ENCODE data around the gene MAPK8. TPM values are rescaled to one million over a fixed set of nuclear protein-coding genes. Genes with fewer than 3 reads are reported as not detected.

The MAPK8 gene
- total RNA-seq, 1 experiment from 2014 or later = 67.5 TPM

- Histone ChIP-seq H3K9me2 (ENCODE audit: insufficient read depth) (no peaks in the 10 kb centered on the region), H3F3A (ENCODE audit: insufficient read depth, low read depth) (no peaks in the 10 kb centered on the region), H4K20me1 (ENCODE audit: insufficient read depth) (no peaks in the 10 kb centered on the region), H3K36me3 (ENCODE audit: low read depth) (no peaks in the 10 kb centered on the region), H3K79me2 (ENCODE audit: low read depth) (no peaks in the 10 kb centered on the region), H3K4me2 (no peak overlapping the region), H3K27ac (no peak overlapping the region), H3K27me3 (ENCODE audit: insufficient read depth, low read depth) (no peaks in the 10 kb centered on the region), H2AFZ (no peak overlapping the region), H3K9me3 (ENCODE audit: insufficient read depth, low read depth) (no peaks in the 10 kb centered on the region), H3K4me1 (replicated peaks; ENCODE audit: insufficient read depth) (no peaks in the 10 kb centered on the region), H3K4me3 (no peak overlapping the region)
- ChIA-PET POLR2A (ENCODE audit: unreplicated experiment) (no interaction called here), CTCF (no interaction called here)
- no peak for DNase-seq
- no TSS peak for BruUV-seq (replicated peaks)
- TF ChIP-seq CTCF (conservative IDR thresholded peaks at IDR 0.05) = no peak
- no peak for TF ChIP-seq EZH2 (IDR thresholded peaks at IDR 0.05; ENCODE audit: low read depth)
- intact Hi-C loops (cut with micrococcal nuclease; ENCODE audit: unreplicated experiment) = no loop called here
Measured at GRCh38 chr10:48442809-48443177, 136.3 kb downstream of the MAPK8 start.

GRCh38 chr10:48444266-48444665 lies 137.8 kb downstream of the MAPK8 start:
- Histone ChIP-seq H3K9me3 (ENCODE audit: insufficient read depth, low read depth) (no peaks in the 10 kb centered on the region), H3K9me2 (ENCODE audit: insufficient read depth) (no peaks in the 10 kb centered on the region), H3K36me3 (ENCODE audit: low read depth) (no peaks in the 10 kb centered on the region), H3K79me2 (ENCODE audit: low read depth) (no peaks in the 10 kb centered on the region), H3K4me2 (no peak overlapping the region), H4K20me1 (ENCODE audit: insufficient read depth) (no peaks in the 10 kb centered on the region), H3K4me1 (replicated peaks; ENCODE audit: insufficient read depth) (no peaks in the 10 kb centered on the region), H3K4me3 (no peak overlapping the region), H3K27ac (no peak overlapping the region), H2AFZ (no peak overlapping the region), H3F3A (ENCODE audit: insufficient read depth, low read depth) (no peaks in the 10 kb centered on the region), H3K27me3 (ENCODE audit: insufficient read depth, low read depth) (no peaks in the 10 kb centered on the region)
- no TSS peak for BruUV-seq (replicated peaks)
- DNase-seq = no peak
- TF ChIP-seq EZH2 (IDR thresholded peaks at IDR 0.05; ENCODE audit: low read depth) (no peak), CTCF (conservative IDR thresholded peaks at IDR 0.05) (peak; percentile 52; the same call in 1 of the 2 replicates)
- intact Hi-C loops (cut with micrococcal nuclease; ENCODE audit: unreplicated experiment) = no loop called here
- POLR2A ChIA-PET (ENCODE audit: unreplicated experiment) = interaction anchor here (0.6 kb wide), 2 partner anchors 53 to 173 kb away, joined by 3 to 6 read pairs; no protein-coding TSS in a partner anchor
- CTCF ChIA-PET = interaction anchor here (1.3 to 2.3 kb wide), 4 partner anchors 50 to 212 kb away, joined by 4 to 33 read pairs (median 8); no protein-coding TSS in a partner anchor

- Histone ChIP-seq H3K9me3 (ENCODE audit: insufficient read depth, low read depth) (no peaks in the 10 kb centered on the region), H3K4me1 (replicated peaks; ENCODE audit: insufficient read depth) (no peaks in the 10 kb centered on the region), H3K4me2 (no peak overlapping the region), H2AFZ (no peak overlapping the region), H3K27me3 (ENCODE audit: insufficient read depth, low read depth) (no peaks in the 10 kb centered on the region), H3K9me2 (ENCODE audit: insufficient read depth) (no peaks in the 10 kb centered on the region), H3F3A (ENCODE audit: insufficient read depth, low read depth) (no peaks in the 10 kb centered on the region), H4K20me1 (ENCODE audit: insufficient read depth) (no peaks in the 10 kb centered on the region), H3K4me3 (no peak overlapping the region), H3K79me2 (ENCODE audit: low read depth) (no peaks in the 10 kb centered on the region), H3K27ac (no peak overlapping the region), H3K36me3 (ENCODE audit: low read depth) (no peaks in the 10 kb centered on the region)
- DNase-seq = peak; percentile 43 to 86
- TF ChIP-seq EZH2 (IDR thresholded peaks at IDR 0.05; ENCODE audit: low read depth) (no peak), CTCF (conservative IDR thresholded peaks at IDR 0.05) (no peak; the same call in 1 of the 2 replicates)
- BruUV-seq (replicated peaks) = no TSS peak
- ChIA-PET CTCF (interaction anchor here (1.3 to 2.3 kb wide), 4 partner anchors 49 to 211 kb away, joined by 4 to 33 read pairs (median 8); no protein-coding TSS in a partner anchor), POLR2A (ENCODE audit: unreplicated experiment) (interaction anchor here (0.5 to 0.6 kb wide), 4 partner anchors 54 to 174 kb away, joined by 3 to 6 read pairs (median 4); no protein-coding TSS in a partner anchor)
- intact Hi-C loops (cut with micrococcal nuclease; ENCODE audit: unreplicated experiment) = loop anchor here (1.0 to 5.0 kb wide), 2 partner anchors 77 to 211 kb away; no protein-coding TSS in a partner anchor
Measured at GRCh38 chr10:48444861-48445841, 138.7 kb downstream of the MAPK8 start.

Measured in PC-9 (cell line).